ENCODE measurements around the gene P2RX2.

The P2RX2 gene

GRCh38 chr12:132614029-132614428, 4.5 kb upstream of the P2RX2 start:
- no peak for TF ChIP-seq CTCF (IDR thresholded peaks at IDR 0.05)

GRCh38 chr12:132614861-132615578, 3.6 kb upstream of the P2RX2 start:
- peak; percentile 86 for TF ChIP-seq CTCF (IDR thresholded peaks at IDR 0.05)

GRCh38 chr12:132615579-132616038, 3.0 kb upstream of the P2RX2 start:
- TF ChIP-seq CTCF (IDR thresholded peaks at IDR 0.05): no peak

GRCh38 chr12:132617135-132617701, 1.4 kb upstream of the P2RX2 start:
- no peak for TF ChIP-seq CTCF (IDR thresholded peaks at IDR 0.05)

GRCh38 chr12:132617822-132618682, 524 bp upstream of the P2RX2 start:
- TF ChIP-seq CTCF (IDR thresholded peaks at IDR 0.05): no peak

- TF ChIP-seq CTCF (IDR thresholded peaks at IDR 0.05): no peak
Observed at GRCh38 chr12:132619071-132619385, 452 bp downstream of the P2RX2 start.

GRCh38 chr12:132619386-132620112, 973 bp downstream of the P2RX2 start:
- no peak for TF ChIP-seq CTCF (IDR thresholded peaks at IDR 0.05)
